Right kidney (tissue), 1 donor: Measurements from ENCODE around the gene PKIB.
"Not testable (repeated sequence)": the region's sequence is repeated elsewhere in the genome, so short reads cannot be mapped to it uniquely, and the experiment has no call there.

Experiments
- DNase-seq: peaks from one replicate; pipeline ENCODE4 v3.0.0-alpha.2; 2016

Gene PKIB

DNA sequence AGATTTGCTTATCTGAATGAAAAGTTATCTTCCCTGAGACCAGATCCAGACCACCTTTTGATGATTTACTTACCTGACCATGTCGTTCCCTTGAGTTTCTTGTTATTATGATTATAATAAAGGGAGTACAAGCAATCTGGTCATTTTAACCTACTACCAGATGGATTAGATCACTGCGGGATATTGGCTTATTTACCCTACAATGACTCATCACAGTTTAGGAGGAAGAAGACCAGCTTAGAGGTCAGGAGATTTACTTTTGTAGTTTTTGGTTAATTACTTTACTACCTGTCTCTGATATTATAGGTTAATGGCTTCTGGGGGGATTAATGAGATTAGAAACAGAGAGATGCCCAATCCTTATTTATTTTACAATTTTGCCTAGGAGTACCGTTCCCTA lies 10.7 kb downstream of the PKIB start:
- no peak for DNase-seq

DNA sequence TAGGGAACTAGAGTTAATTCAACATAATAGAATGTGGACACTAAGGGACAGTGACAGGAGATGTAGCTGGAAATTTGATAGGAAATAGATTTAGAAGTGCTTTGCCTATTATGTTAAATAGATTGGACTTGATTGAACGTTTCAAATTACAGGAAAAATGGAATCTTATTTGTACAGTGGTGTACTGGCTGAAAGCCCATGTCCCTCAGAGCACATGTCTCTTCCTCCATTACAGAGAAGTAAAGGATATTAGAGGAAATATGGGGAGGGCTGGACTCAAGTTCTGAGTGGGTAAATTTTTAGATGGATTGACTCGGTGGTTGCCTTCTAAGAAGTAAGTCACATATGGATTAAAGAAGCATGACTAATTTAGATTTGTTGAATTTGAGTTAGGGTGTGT lies 11.4 kb downstream of the PKIB start:
- no peak for DNase-seq

DNA sequence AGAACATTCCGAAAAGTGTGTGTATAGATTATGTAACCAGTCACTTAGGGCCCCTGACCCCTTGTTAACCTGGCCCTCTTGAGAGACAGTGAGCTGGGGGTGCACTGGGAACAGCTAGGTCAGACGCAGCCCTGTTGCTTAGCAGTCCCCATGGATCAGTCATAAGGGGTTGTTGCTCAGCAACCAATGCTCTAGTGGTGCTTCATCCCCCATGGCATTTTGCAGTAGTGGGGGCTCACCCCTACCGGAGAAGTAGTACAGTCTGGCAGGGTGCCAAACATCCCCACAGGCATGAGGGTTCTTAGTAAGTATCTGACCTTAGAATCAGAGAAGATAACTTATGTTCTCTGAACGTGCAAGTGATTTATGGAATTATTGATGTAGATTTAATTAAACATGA lies 12.3 kb downstream of the PKIB start:
- DNase-seq, result no peak

DNA sequence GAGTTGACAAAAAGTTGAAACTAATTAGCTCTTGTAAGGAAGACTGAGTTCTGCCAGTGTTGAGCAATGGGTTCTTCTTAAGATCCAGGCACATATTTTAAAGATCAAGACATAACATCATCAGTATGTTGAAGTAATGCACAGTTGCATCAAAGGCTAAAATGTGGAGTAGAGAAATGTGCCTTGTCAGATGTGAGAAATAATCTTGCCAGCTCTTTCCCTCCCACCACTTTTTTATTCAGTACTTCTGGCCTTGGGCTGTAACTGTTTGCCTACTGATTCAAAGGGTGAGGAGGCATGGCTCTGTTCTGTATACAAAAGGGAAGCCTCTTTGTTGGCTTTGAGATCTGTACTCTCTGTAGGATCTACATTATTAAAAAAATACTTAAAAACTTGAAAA lies 13.1 kb downstream of the PKIB start:
- no peak for DNase-seq

DNA sequence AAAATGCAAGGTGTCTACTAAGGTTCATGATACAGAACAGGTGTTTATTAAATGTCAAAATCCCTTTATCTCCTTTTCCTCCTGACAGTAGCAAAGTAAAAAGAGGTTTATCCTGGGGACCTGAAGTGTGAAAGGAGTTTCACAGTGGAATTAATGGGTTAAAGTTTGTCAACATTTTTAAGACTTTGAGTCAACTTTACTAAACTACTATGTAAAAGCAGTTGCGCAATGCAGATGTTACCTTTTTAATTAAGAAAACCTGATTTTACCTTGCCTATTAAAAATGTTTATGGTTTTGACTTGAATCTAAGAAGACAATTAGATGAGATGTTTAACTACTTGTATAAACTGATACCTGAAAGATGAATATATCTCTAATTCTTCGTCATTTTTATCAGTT lies 14.6 kb downstream of the PKIB start:
- DNase-seq, result no peak

DNA sequence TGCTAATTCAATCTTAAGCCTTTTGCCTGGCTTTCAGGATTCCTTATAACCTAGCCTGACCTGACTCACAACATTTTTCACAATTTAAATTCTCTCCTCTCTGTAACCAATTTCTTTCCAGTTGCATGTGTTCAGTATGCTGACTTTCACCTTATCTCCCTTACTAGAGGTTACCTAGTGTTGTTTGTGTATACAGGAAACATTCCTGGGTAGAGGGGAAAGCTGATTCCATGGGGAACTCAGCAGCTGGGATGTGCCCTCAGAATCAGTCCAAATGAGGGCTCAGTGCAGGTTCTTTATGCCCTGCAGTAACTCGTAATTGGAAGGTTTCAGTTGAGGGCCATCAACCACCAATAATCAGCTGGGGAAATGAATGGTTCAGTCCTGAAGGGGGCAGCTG lies 18.5 kb downstream of the PKIB start:
- no peak for DNase-seq

DNA sequence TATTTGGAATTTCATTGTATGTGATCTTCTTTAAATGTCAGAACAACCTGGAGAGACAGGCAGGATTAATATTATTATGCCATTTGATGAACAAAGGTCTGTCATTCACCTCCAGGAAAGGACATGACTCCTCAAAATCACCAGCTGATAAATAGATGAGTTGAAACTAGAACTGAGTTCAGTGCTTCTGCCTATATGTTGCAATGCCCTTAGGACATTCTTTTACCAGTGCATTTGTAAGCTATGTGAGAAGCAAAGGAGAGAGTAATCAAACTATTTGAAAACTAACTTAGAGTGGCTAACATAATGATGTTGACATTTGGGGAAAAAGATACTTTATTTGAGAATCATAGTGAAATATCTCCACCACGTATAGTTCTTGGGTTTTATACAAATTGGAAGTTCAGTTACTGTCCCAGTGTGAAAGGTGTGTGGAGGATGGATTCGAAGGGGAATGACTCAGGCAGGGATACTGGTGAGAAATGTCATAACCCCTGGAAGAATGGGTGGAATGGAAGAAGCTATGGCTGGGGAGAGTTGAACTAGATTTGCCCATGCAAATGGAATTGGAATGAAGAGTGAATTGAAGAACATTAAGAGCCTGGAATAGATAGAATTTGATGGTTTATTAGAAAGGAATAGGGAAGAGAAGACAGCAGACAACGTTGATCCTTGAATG lies 21.5 kb downstream of the PKIB start:
- DNase-seq, result no peak

DNA sequence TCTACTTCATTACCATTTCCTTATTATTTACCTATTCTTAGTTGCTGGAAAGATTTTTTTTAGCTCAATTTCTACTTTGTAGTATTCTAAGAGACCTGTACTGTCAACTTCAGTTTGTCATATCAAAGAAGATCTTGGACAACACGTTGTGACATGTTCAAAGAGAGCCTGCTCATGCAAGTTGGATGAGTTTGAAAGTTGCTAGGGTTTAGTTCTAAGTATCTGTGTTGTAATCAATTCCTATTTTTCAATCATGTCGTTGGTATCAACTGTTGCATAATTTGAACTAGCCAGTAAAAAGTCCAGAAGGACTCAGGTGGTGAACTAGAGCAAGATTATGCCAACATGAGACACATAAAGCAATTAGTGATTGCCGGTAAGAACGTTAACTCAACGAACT lies 30.2 kb downstream of the PKIB start:
- DNase-seq, result no peak

DNA sequence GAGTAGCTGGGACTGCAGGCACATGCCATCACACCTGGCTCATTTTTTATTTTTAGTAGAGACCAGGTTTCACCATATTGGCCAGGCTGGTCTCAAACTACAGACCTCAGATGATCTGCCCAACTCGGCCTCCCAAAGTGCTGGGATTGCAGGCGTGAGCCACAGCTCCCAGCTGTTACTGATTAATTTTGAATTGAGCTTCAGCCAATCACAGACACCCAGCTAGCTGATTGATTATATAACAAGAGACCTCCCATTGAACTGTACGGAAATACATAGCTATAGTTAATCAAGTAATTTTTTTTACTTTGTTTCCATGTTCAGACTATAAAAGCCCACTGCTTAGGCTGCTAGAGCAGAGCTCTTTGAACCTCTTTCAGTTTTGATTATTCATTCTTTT lies 31.6 kb downstream of the PKIB start:
- no peak for DNase-seq

DNA sequence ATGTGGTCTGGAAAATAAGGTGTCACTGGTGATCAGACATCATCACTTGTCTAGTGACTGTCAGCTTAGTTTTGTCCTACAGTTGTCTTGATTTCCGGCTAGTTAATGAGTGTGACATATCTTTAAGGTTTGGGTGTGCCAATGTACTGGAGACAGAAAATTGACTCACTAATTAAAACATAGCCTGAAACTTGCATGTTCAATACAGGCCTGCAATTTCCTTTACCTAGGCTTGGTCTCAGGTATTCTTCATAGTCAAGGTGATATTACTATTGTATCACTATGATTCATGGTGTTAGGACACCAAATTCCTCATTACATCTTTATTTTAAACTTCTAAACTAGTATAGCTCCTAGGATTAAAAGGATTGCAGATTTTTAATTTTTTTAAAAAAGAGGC lies 32.4 kb downstream of the PKIB start:
- DNase-seq, result not testable (repeated sequence)

DNA sequence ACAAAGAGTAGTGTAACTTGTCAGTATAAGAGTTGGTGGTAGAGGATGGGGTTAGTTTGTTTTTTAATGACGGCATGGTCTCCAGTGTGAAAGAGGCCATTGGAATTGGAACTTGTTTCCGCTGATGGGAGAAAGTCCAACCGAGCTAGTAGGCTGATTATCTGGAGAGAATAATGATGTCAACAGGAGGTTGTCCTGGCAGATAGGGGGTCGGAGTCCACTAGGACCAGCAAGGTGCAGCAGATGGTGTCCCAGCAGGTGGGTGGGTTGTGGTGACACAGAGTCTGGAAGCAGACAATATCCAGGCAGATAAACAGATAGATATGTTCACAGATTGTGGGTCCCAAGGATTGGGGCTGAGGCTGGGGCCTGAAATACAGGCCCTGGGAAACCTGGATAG lies 35.1 kb downstream of the PKIB start:
- DNase-seq, result no peak

DNA sequence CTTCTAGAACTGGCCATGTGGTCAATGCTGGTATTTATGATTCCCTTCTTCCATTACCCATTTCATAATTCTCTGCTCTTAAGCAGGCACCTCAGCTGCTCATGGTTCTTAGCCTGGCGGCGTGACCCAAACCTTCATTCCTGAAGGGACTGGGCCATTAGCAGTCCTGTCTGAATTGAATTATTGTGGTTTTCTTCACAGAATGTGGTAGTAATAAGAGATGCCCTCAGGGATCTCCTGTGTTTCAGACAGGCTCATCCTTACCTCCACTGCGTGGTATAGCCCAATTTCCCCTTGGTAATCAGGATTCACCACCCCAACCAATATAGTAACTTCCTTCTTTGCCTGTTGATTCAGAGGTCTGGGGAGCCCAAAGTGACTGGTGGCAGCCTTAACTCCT lies 37.6 kb downstream of the PKIB start:
- DNase-seq, result no peak

DNA sequence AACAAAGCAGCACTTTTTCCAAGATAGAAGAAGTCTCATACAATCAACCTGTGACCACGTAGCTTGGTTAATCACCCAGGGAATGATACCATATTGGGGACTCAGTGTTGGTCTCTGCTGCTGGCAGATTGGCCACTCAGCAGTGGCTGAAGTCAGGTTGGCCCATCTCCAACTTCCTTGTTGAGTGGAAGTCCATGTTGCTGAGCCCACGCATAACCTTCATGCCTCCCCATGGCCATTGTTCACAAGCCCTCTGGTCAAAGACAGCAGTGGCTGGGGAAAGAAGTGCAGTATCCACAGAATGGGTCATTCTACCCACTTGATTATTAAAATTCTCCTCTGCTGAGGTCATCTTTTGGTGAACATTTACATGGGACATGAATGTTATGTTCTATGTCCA lies 38.5 kb downstream of the PKIB start:
- no peak for DNase-seq

DNA sequence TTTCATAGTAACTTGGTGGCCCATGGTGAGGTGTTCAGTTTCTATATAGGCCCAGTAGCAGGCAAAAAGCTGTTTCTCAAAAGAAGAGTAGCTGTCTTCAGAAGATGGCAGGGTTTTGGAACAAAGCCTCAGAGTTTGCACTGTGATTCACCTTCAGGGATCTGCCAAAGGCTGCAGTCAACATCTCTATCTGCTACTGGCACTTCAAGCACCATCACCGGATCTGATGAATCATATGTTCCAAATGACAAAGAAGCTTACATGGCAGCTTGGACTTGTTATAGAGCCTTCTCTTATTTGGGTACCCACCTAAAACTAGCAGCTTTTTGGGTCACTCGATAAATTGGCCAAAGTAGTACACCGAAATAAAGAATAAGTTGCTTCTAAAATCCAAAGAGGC lies 39.5 kb downstream of the PKIB start:
- no peak for DNase-seq

DNA sequence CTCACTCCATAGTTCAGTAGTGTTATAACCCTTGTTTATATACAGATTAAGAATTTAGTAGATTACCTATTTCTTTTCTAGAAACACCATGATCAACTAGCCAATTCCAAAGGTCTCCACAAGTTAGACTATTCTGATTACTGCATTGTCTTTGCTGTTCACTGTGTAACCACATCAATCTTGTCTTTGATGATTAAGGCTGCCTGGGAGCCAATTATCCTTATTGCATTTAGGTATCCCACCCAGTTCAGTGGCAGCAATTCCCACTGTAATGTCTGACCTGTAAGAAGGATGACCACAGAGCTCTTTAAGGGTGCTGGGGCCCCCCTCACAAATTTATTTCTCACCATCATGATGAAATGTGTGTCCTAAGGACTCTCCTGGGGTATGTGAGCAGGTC lies 40.2 kb downstream of the PKIB start:
- no peak for DNase-seq

DNA sequence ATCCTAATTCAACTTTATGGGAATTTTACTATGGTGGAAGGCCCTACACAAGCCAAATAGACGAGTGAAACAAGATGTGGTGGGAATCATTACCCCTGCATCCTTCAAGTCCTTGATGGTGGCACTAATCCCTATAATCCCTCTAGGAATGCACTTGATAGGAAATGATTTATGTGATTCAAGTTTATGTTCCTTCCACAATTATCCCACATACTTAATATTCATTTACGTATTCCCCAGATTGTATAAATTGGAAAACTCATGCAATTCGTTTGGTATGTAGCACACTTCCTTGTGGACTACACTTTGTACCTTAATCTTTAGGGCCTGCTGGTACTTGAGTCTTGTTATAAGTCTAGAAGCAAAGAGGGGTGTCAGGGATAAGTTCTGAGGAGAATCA lies 40.8 kb downstream of the PKIB start:
- no peak for DNase-seq

DNA sequence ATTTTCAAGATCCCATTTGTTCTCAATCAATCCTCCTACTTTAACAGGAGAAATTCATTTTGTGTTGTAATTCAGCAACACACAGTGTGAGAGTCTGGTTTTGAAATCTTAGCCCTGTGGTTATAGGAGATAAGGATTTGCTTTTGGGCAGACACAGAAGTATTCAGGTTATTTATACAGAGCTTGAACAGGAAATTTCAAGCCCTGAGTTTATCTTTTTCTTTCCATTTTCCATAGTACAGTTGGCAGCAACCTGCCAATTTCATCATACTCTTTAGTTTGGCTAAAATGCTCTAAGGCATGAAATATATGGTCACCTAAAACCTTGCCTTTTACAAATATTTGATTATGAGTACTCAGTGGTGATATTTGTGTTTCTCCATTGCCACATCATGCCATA lies 41.4 kb downstream of the PKIB start:
- no peak for DNase-seq

DNA sequence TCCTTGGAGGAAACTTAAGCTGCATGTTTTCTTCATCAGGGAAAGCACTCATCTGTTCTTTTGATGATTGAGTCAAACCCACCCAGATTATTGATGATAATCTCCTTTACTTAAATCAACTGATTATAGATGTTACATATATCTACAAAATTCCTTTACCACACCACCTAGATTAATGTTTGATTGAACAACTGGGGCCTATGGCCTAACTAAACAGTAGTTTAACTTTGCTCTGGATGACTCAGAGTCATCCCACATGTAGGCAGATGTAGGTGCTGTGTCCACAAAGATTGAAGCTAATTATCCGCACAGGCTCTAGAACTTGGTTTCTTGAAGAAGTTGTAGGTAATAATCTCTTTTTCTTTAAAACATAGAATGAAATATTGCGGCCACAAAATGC lies 42.2 kb downstream of the PKIB start:
- no peak for DNase-seq

DNA sequence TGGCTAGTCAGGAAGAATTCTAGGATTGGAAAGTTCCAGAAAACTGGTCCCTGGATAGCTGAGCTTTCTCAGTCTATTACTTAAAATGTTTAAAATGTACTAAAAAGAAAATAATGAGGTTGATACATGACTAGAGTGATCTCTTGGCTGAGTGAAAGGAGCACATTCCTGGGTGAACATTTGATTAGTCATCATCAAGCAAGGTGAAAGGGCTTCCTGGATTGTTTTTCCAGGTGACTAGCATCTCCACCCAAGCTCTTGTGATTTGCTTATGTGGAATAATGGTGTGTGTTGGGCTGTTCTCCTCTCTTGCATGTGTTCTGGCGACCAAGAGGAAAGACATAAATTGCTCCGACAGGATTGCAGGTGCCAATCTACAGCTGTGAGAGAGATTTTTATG lies 42.9 kb downstream of the PKIB start:
- no peak for DNase-seq

DNA sequence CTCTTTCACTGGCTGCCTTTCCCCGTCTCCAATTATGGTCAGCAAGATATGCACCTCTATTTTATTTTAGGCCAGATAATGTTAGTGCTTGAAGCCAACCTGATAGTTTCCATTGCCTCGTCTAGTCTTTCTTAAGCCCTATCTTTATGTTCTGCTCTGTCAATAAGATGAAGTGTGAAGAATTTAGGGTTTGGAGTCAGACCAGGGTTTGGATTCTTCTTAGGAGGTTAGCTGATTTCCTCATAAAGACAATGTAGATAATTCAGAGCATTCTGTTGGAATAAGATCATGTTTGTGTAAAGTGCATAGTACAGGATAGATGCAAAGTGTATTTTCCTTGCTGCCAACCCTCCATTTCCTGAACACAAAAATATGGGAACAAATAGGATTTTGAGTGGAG lies 43.8 kb downstream of the PKIB start:
- no peak for DNase-seq

DNA sequence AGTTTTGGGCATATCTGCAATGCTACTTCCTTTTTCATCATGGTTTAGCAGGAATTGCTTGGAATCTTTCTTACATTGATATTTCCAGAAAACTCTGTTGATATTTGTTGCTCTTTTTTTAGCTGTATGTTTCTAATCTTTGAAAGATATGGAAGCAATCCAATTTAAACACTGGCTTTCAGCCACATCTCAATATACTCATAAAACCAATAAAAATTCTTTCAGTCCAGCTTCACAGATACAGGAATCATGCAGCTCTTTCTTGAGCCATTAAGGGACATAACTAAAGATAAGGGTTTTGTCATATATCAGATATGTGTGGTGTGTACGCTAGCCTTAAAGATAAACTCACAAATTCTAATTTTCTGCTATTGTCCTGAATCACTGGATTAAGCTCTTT lies 47.4 kb downstream of the PKIB start:
- DNase-seq, result no peak

DNA sequence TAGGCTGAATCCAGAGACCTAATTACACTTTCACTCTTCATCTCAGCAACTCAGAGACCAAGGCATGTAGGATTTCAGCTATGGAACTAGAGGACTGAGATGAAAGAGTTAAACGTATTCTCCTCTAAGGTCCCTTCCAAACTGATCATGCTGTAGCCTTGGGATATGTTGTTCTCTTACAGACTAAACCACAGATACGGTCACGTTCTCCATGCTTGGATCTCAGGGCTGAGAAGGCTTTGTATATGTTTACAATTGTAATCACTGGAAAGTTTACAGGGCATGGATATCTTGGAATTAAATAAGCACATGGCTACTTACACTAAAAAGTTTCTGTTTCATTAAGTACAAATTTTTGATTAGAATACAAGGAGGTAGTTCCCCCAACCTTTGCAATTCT lies 50.1 kb downstream of the PKIB start:
- no peak for DNase-seq

DNA sequence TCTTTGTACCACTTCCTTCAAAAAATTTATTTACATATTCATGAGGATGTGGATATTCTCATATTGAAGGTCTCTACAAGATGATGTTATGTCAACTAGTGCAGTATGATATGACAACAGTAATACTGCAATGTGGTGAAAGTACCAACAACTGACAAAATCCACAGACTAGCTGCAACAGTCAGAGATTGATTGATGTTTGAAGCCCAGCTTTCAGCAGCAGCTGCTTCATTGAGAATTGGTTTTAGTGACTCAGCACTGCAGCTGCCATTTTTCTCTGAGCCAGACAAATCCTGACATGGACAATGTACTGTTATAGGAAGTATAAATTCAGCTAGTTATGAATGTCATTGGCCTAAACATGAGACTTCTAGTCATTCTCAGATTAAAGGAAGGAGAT lies 53.8 kb downstream of the PKIB start:
- no peak for DNase-seq

DNA sequence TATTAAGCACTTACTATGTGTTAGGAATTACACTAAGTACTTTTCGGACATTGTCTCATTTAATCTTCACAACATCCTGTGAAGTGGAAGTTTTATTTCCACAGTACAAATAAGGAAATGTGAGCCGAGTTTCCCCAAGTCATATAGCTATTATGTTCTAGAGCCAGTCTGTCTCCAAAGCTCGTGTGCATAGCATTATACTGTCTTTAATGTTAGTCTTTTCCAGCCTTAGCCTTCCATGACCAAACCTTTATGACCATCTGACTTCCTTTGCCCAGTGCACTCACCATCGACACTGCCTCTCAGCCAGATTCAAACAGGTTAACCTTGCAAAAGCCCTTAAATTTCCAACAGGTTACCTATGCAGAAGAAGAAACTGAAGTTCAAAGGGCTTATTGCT lies 55.7 kb downstream of the PKIB start:
- no peak for DNase-seq

DNA sequence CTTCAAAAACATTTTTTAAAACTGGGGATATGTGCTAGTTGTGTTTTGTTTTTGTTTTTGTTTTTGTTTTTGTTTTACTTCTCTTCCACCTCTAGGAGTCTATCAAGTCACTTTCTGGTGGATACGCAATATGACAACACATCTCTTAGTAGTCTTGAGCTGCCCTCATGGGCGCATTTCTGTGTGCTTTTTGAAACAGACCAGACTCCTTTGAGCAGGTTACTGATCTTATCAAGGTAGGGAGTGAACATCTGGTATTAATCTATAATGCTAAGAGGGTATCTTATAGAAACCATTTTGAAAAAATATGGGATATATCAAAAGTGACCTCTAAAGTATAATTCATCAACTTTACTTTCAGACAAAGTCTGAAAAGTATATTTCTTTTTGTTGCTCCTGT lies 56.2 kb downstream of the PKIB start:
- no peak for DNase-seq
